Measurements from ENCODE around the gene CYB5R2.

CYB5R2 gene

GRCh38 chr11:7638710-7639642 is 34.3 kb downstream of the CYB5R2 start:
- Histone ChIP-seq H3K4me3 (ENCODE audit: low read depth, low read length) (no peak overlapping the region), H3K36me3 (ENCODE audit: insufficient read depth, low read length) (no peaks in the 10 kb centered on the region), H3K4me1 (ENCODE audit: control insufficient read depth, insufficient read depth, low read length, unreplicated experiment) (peaks cover 5% of the 10 kb centered on the region), H2AFZ (ENCODE audit: low read length, unreplicated experiment) (no peak overlapping the region), H3K79me2 (ENCODE audit: control insufficient read depth, insufficient read depth, low read length, unreplicated experiment) (no peaks in the 10 kb centered on the region), H3K27ac (ENCODE audit: low read depth, low read length) (no peak overlapping the region), H3K27me3 (ENCODE audit: insufficient read depth, low read length) (no peaks in the 10 kb centered on the region)

- Histone ChIP-seq H2AFZ (ENCODE audit: low read length, unreplicated experiment) (no peak overlapping the region), H3K4me1 (ENCODE audit: control insufficient read depth, insufficient read depth, low read length, unreplicated experiment) (peaks cover 5% of the 10 kb centered on the region), H3K36me3 (ENCODE audit: insufficient read depth, low read length) (no peaks in the 10 kb centered on the region), H3K27me3 (ENCODE audit: insufficient read depth, low read length) (no peaks in the 10 kb centered on the region), H3K27ac (ENCODE audit: low read depth, low read length) (peak overlapping the region; percentile 9), H3K79me2 (ENCODE audit: control insufficient read depth, insufficient read depth, low read length, unreplicated experiment) (no peaks in the 10 kb centered on the region), H3K4me3 (ENCODE audit: low read depth, low read length) (no peak overlapping the region)
Observed at GRCh38 chr11:7637447-7638157, 35.7 kb downstream of the CYB5R2 start.

GRCh38 chr11:7636350-7636749 is 37.0 kb downstream of the CYB5R2 start:
- no peak overlapping the region for H3K27ac ChIP-seq (ENCODE audit: low read depth, low read length)
- no peaks in the 10 kb centered on the region for H3K27me3 ChIP-seq (ENCODE audit: insufficient read depth, low read length)
- no peak overlapping the region for H3K4me3 ChIP-seq (ENCODE audit: low read depth, low read length)
- no peaks in the 10 kb centered on the region for H3K79me2 ChIP-seq (ENCODE audit: control insufficient read depth, insufficient read depth, low read length, unreplicated experiment)
- no peaks in the 10 kb centered on the region for H3K36me3 ChIP-seq (ENCODE audit: insufficient read depth, low read length)
- H2AFZ ChIP-seq (ENCODE audit: low read length, unreplicated experiment): no peak overlapping the region
- peaks cover 5% of the 10 kb centered on the region for H3K4me1 ChIP-seq (ENCODE audit: control insufficient read depth, insufficient read depth, low read length, unreplicated experiment)

- peaks cover 5% of the 10 kb centered on the region for H3K4me1 ChIP-seq (ENCODE audit: control insufficient read depth, insufficient read depth, low read length, unreplicated experiment)
- H2AFZ ChIP-seq (ENCODE audit: low read length, unreplicated experiment): no peak overlapping the region
- H3K27ac ChIP-seq (ENCODE audit: low read depth, low read length): no peak overlapping the region
- H3K4me3 ChIP-seq (ENCODE audit: low read depth, low read length): no peak overlapping the region
- no peaks in the 10 kb centered on the region for H3K79me2 ChIP-seq (ENCODE audit: control insufficient read depth, insufficient read depth, low read length, unreplicated experiment)
- H3K36me3 ChIP-seq (ENCODE audit: insufficient read depth, low read length): no peaks in the 10 kb centered on the region
- no peaks in the 10 kb centered on the region for H3K27me3 ChIP-seq (ENCODE audit: insufficient read depth, low read length)
Observed at GRCh38 chr11:7635708-7636107, 37.6 kb downstream of the CYB5R2 start.

- H3K79me2 ChIP-seq (ENCODE audit: control insufficient read depth, insufficient read depth, low read length, unreplicated experiment): no peaks in the 10 kb centered on the region
- H3K27ac ChIP-seq (ENCODE audit: low read depth, low read length): no peak overlapping the region
- H3K4me1 ChIP-seq (ENCODE audit: control insufficient read depth, insufficient read depth, low read length, unreplicated experiment): peaks cover 5% of the 10 kb centered on the region
- no peak overlapping the region for H3K4me3 ChIP-seq (ENCODE audit: low read depth, low read length)
- H2AFZ ChIP-seq (ENCODE audit: low read length, unreplicated experiment): no peak overlapping the region
- no peaks in the 10 kb centered on the region for H3K27me3 ChIP-seq (ENCODE audit: insufficient read depth, low read length)
- H3K36me3 ChIP-seq (ENCODE audit: insufficient read depth, low read length): no peaks in the 10 kb centered on the region
Observed at GRCh38 chr11:7635137-7635536, 38.2 kb downstream of the CYB5R2 start.

GRCh38 chr11:7632211-7632610 is 41.1 kb downstream of the CYB5R2 start:
- H3K79me2 ChIP-seq (ENCODE audit: control insufficient read depth, insufficient read depth, low read length, unreplicated experiment): no peaks in the 10 kb centered on the region
- H2AFZ ChIP-seq (ENCODE audit: low read length, unreplicated experiment): no peak overlapping the region
- H3K27ac ChIP-seq (ENCODE audit: low read depth, low read length): no peak overlapping the region
- no peaks in the 10 kb centered on the region for H3K36me3 ChIP-seq (ENCODE audit: insufficient read depth, low read length)
- no peak overlapping the region for H3K4me3 ChIP-seq (ENCODE audit: low read depth, low read length)
- no peaks in the 10 kb centered on the region for H3K27me3 ChIP-seq (ENCODE audit: insufficient read depth, low read length)
- H3K4me1 ChIP-seq (ENCODE audit: control insufficient read depth, insufficient read depth, low read length, unreplicated experiment): no peaks in the 10 kb centered on the region

GRCh38 chr11:7630002-7630401 is 43.3 kb downstream of the CYB5R2 start:
- no peak overlapping the region for H3K27ac ChIP-seq (ENCODE audit: low read depth, low read length)
- H3K36me3 ChIP-seq (ENCODE audit: insufficient read depth, low read length): no peaks in the 10 kb centered on the region
- no peak overlapping the region for H2AFZ ChIP-seq (ENCODE audit: low read length, unreplicated experiment)
- H3K4me3 ChIP-seq (ENCODE audit: low read depth, low read length): no peak overlapping the region
- H3K4me1 ChIP-seq (ENCODE audit: control insufficient read depth, insufficient read depth, low read length, unreplicated experiment): no peaks in the 10 kb centered on the region
- no peaks in the 10 kb centered on the region for H3K79me2 ChIP-seq (ENCODE audit: control insufficient read depth, insufficient read depth, low read length, unreplicated experiment)
- H3K27me3 ChIP-seq (ENCODE audit: insufficient read depth, low read length): no peaks in the 10 kb centered on the region

GRCh38 chr11:7628660-7629059 is 44.6 kb downstream of the CYB5R2 start:
- Histone ChIP-seq H3K36me3 (ENCODE audit: insufficient read depth, low read length) (no peaks in the 10 kb centered on the region), H2AFZ (ENCODE audit: low read length, unreplicated experiment) (no peak overlapping the region), H3K4me1 (ENCODE audit: control insufficient read depth, insufficient read depth, low read length, unreplicated experiment) (no peaks in the 10 kb centered on the region), H3K27me3 (ENCODE audit: insufficient read depth, low read length) (no peaks in the 10 kb centered on the region), H3K79me2 (ENCODE audit: control insufficient read depth, insufficient read depth, low read length, unreplicated experiment) (no peaks in the 10 kb centered on the region), H3K27ac (ENCODE audit: low read depth, low read length) (no peak overlapping the region), H3K4me3 (ENCODE audit: low read depth, low read length) (no peak overlapping the region)

- Histone ChIP-seq H3K36me3 (ENCODE audit: insufficient read depth, low read length) (no peaks in the 10 kb centered on the region), H3K4me1 (ENCODE audit: control insufficient read depth, insufficient read depth, low read length, unreplicated experiment) (no peaks in the 10 kb centered on the region), H3K79me2 (ENCODE audit: control insufficient read depth, insufficient read depth, low read length, unreplicated experiment) (no peaks in the 10 kb centered on the region), H3K4me3 (ENCODE audit: low read depth, low read length) (no peak overlapping the region), H2AFZ (ENCODE audit: low read length, unreplicated experiment) (no peak overlapping the region), H3K27me3 (ENCODE audit: insufficient read depth, low read length) (no peaks in the 10 kb centered on the region), H3K27ac (ENCODE audit: low read depth, low read length) (no peak overlapping the region)
Observed at GRCh38 chr11:7622721-7623120, 50.6 kb downstream of the CYB5R2 start.

GRCh38 chr11:7621554-7621953 is 51.7 kb downstream of the CYB5R2 start:
- no peaks in the 10 kb centered on the region for H3K36me3 ChIP-seq (ENCODE audit: insufficient read depth, low read length)
- H3K27ac ChIP-seq (ENCODE audit: low read depth, low read length): no peak overlapping the region
- H3K4me1 ChIP-seq (ENCODE audit: control insufficient read depth, insufficient read depth, low read length, unreplicated experiment): no peaks in the 10 kb centered on the region

GRCh38 chr11:7621090-7621489 is 52.2 kb downstream of the CYB5R2 start:
- no peaks in the 10 kb centered on the region for H3K4me1 ChIP-seq (ENCODE audit: control insufficient read depth, insufficient read depth, low read length, unreplicated experiment)
- no peaks in the 10 kb centered on the region for H3K27me3 ChIP-seq (ENCODE audit: insufficient read depth, low read length)
- H3K36me3 ChIP-seq (ENCODE audit: insufficient read depth, low read length): no peaks in the 10 kb centered on the region

More at GRCh38 chr11:7621554-7621953, 51.7 kb downstream of the CYB5R2 start:
- Histone ChIP-seq H3K27me3 (ENCODE audit: insufficient read depth, low read length) (no peaks in the 10 kb centered on the region), H2AFZ (ENCODE audit: low read length, unreplicated experiment) (no peak overlapping the region), H3K79me2 (ENCODE audit: control insufficient read depth, insufficient read depth, low read length, unreplicated experiment) (no peaks in the 10 kb centered on the region), H3K4me3 (ENCODE audit: low read depth, low read length) (no peak overlapping the region)

More at GRCh38 chr11:7621090-7621489, 52.2 kb downstream of the CYB5R2 start:
- H3K27ac ChIP-seq (ENCODE audit: low read depth, low read length): no peak overlapping the region
- H3K79me2 ChIP-seq (ENCODE audit: control insufficient read depth, insufficient read depth, low read length, unreplicated experiment): no peaks in the 10 kb centered on the region
- H2AFZ ChIP-seq (ENCODE audit: low read length, unreplicated experiment): no peak overlapping the region
- no peak overlapping the region for H3K4me3 ChIP-seq (ENCODE audit: low read depth, low read length)

Data from ACC112 (cell line).